ENCODE measurements around the gene GALK2.
"Not testable (repeated sequence)": the region's sequence is repeated elsewhere in the genome, so short reads cannot be mapped to it uniquely, and the experiment has no call there.

GALK2 gene

DNA sequence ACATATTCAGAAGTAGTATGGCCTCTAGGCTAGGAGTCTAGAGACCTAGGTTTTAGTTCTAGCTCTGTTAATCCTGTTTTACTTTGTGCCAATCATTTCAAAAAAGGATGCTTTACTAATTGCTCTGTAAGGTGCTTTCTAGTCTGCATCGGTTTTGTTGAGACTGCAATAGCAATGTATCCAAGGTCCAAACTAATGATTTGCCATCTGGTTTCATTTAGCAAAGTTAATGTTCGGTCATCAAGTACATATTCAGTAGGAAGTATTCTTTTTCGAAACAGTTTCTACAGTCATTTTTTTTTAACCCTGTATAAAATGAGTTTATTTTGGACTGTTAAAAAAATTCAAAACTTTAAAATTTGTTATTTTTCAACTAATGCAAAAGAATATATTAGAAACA, 2.0 kb upstream of the GALK2 start:
- DNase-seq: no peak

DNA sequence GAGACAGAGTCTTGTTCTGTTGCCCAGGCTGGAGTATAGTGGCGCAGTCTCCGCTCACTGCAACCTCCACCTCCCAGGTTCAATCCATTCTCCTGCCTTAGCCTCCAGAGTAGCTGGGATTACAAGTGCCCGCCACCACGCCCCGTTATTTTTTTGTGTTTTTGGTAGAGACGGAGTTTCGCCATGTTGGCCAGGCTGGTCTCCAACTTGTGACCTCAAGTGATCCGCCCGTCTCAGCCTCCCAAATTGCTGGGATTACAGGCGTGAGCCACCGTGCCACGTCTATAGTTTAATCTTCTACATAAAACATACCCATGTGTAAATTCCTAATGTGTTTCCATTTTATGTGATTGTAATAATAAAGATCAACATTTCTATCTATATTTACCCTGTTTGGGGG, 1.7 kb downstream of the GALK2 start:
- DNase-seq: no peak

- no peak for DNase-seq
Observed at GRCh38 chr15:49174902-49175301, 4.9 kb downstream of the GALK2 start.

DNA sequence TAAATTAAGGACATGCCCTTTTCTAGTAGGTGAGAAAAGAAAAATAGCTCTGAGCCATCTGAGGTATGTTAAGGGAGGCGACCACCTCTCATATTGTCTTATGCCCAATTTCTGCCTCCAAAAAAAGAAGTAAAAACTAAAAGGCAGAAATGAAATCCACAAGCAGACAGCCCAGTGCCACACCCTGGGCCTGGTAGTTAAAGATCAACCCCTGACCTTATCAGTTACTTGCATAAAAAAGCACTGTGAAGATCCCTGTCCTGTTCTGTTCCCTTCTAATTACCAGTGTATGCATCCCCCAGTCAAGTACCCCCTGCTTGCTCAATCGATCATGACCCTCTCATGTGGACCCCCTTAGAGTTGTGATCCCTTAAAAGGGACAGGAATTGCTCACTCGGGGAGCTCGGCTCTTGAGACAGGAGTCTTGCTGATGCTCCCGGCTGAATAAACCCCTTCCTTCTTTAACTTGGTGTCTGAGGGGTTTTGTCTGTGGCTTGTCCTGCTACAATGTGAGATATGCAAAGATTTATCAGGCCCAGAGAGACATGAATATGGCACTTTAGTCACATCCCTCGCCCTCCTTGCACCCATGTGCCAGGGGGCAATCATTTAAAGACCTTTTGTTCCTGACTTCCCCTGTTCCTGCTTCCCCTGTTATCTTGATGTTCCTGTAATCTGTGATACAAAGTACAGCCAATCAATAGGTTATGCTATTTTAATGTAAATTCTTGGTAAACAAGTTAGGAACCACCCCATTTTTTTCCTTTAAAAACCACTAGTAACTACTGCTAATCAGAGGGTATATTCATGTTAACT, 5.7 kb downstream of the GALK2 start:
- DNase-seq: not testable (repeated sequence)

- DNase-seq: no peak
Observed at GRCh38 chr15:49178497-49178896, 8.4 kb downstream of the GALK2 start.

GRCh38 chr15:49179433-49180190, 9.6 kb downstream of the GALK2 start:
- no peak for DNase-seq

- no peak for DNase-seq
Observed at GRCh38 chr15:49182128-49182527, 12.1 kb downstream of the GALK2 start.

DNA sequence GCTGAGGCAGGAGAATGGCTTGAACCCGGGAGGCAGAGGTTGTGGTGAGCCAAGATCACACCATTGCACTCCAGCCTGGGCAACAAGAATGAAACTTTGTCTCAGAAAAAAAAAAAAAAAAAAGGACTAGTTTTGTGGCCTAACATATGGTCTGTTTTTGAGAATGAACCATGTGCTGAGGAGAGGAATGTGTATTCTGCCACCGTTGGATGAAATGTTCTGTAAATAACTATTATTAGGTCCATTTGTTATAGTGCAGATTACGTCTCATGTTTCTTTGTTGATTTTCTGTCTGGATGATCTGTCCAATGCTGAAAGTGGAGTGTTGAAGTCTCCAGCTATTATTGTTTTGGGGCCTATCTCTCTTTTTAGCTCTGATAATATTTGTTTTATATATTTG, 13.7 kb downstream of the GALK2 start:
- DNase-seq: not testable (repeated sequence)

DNA sequence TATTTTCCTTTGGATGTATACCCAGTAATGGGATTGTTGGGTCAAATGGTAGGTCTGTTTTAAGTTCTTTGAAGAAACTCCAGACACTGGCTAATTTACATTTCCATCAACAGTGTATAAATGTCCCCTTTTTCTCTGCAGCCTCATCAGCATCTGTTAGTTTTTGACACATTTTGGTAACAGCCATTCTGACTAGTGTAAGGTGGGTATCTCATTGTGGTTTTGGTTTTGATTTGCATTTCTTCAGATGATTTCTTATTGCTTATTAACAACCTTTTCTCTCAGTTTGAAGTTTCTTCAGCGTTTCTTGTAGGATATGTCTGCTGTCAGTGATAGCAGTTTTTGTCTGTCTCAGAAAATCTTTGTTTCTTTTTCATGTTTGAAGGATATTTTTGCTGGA, 15.4 kb downstream of the GALK2 start:
- DNase-seq: no peak

DNA sequence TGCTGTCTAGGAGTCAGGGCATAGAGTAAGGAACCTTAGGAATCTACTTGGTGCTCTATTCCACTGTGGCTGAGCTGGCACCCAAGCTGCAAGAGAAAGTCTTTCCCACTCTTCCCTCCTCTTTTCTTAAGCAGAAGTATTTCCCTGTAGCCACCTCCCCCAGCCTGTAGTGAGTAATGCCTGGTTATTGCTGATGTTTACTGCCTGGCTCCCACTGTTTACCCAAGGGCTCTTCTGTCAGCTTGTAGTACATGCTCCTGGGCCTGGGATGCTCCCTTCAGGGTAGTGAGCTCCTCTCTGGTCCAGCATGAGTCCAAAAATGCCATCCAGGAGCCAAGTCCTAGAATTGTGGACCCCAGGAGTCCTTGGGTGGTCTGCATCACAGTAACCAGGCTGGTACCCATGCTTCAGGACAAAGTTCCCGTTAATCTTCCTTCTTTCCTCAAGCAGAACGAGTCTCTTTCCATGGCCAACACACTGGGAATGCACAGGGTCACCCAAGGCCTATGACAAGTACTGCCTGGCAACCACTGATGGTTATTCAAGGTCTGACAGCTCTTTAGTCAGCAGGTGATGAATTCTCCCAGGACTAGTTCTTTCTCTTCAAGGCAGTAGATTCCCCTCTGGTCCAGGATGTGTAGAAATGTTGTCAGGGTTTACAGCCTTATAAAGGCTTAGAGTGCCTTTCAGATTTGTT, 17.6 kb downstream of the GALK2 start:
- no peak for DNase-seq

- no peak for DNase-seq
Observed at GRCh38 chr15:49188933-49189332, 18.9 kb downstream of the GALK2 start.

DNA sequence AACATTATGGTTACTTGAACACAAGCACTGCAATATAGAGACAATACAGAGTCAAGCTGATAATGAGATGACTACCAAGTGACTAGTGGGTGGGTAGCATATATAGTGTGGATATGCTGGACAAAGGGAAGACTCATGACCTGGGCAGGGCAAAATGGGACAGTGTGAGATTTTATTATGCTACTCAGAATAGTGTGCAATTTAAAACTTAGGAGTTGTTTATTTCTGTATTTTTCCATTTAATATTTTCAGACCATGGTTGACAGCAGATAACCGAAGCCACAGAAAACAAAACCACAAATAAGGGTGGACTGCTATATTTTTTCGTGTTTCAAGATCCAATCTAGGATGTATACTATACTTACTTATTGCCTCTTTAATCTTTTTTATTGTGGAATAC, 19.6 kb downstream of the GALK2 start:
- no peak for DNase-seq

DNA sequence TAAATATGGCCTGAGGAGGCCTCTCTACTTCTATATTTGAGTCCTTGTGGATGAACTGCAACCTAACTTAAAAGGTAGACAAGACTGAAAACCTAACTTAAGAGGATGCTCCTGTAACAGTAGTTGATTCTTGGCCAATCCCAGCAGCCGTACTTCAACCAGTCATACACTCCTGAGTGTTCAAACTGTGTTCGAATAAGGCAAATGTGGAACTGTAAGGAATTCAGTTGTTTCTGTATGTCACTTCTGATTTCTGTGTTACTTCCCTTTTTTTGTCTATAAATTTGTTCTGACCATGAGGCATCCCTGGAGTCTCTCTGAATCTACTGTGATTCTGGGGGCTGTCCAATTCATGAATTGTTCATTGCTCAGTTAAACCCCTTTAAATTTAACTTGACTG, 20.5 kb downstream of the GALK2 start:
- DNase-seq: no peak

DNA sequence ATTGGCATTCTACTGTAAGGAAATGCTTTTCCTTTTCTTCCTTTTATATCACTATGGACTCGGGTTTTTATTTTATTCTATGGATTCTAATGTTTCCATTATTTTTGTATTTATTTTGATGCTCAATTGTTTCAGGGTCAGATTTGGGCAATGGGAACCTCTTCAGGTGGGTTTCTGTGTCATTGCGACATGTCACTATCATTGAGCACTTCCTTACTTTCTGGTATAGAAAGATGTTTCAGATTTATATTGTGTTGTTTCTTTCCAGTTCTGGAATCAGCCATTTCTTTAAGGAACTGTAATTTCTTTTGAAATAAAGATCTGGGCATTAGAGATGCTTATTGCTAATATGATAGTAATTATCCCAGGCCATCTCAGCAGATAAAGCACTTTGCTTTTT, 21.8 kb downstream of the GALK2 start:
- DNase-seq: no peak

GRCh38 chr15:49196856-49197255, 26.8 kb downstream of the GALK2 start:
- DNase-seq: no peak

DNA sequence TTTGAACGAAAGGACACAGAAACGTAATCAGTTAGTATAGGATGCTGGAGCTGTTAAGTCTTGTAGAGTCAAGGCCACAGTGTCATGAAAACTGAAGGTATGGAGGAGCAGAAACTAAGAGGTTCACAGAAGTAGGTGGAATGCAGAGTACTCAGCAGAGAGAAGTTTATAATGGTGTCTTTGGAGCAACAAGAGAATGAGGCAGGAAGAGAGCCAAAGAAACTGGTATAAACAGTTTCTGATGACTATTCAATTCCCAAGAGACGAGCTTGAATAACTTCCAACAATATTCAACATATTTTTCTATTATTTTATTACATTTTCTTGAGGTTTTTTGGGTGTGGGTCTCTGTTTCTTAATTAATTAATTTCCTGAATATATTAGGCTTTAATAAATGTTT, 29.6 kb downstream of the GALK2 start:
- DNase-seq: no peak

DNA sequence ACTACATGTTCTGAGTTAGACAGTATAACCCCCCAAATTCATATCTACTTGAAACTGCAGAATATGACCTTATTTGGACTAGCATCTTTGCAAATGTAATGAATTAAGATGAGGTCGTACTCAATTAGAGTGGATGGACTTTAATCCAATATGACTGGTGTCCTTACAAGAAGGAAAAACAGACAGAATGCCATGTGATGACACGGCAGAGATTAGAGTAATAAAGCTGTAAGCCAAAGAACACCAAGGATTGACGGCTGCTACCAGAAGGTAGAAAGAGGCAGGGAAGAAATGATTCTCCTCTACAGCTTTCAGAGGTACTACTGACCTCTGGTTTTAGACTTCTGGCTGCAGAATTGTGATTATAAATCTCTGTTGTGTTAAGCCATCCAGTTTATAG, 30.3 kb downstream of the GALK2 start:
- DNase-seq: no peak

GRCh38 chr15:49208102-49208501, 38.1 kb downstream of the GALK2 start:
- DNase-seq: not testable (repeated sequence)

- no peak for DNase-seq
Observed at GRCh38 chr15:49212897-49213296, 42.9 kb downstream of the GALK2 start.

DNA sequence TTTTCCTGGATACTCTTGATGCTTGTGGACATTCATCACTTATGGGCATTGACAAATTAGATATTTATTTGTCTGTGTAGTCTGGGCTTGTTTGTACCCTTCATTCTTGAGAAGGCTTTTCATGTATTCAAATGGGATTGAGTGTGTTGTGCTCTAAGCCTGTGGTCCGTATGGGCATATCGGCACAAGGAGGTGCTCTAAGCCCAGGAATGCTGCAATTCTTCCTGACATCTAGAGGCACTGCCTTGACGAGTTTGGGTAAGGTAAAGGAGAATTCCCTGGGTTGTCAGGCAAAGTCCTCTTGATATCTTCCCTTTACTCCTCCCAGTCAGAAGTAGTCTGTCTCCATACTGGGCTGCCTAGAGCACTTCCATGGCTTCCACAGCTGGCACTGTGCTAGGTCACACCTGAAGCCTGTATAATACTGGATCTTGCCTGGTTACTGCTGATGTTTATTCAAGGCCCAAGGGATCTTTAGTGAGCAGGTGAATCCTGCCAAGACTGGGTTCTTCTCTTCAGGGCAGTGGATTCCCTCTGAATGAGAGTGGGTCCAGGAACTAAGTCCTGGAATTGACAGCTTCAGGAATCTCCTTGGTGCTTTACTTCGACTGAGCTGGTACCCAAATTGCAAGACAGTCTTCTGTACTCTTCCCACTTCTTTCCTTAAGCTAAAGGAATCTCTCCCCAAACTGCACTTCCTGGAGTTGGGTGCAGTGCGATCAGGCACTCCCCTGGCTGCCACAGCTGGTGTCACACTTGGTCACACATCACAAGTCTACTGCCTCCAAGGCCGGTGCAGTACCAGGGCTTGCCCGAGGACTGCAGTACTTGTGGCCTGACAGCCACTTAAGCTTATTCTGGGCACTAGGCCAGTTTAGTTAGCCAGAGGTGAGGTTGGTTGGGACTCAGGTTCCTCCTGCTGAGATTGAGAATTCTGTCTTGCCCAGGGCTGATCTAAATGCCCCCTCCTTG, 46.0 kb downstream of the GALK2 start:
- no peak for DNase-seq

GRCh38 chr15:49223536-49224274, 53.7 kb downstream of the GALK2 start:
- DNase-seq: no peak

Measured in stimulated activated CD4-positive, alpha-beta T cell treated with anti-CD3 and anti-CD28 coated beads, Interleukin-4, amount 100 ng/mL, for 4 hours (primary cell).